ENCODE measurements around the gene CISD2.
A peak's percentile ranks its signal among the peaks of the same experiment; 100 is the strongest.

Gene CISD2

GRCh38 chr4:102827674-102828496, 40.9 kb upstream of the CISD2 start:
- FAIRE-seq (peak; percentile 98), DNase-seq (ENCODE audit: insufficient read length) (peak; percentile 56)
- peak; percentile 91 for TF ChIP-seq POLR2AphosphoS5 (IDR thresholded peaks at IDR 0.05; ENCODE audit: low read depth, low read length)
- no peak; the same call in 1 of the 2 replicates for TF ChIP-seq TAF1 (IDR thresholded peaks at IDR 0.05; ENCODE audit: borderline replicate concordance, low read depth, low read length)
- peak; percentile 74 for TF ChIP-seq POLR2A (IDR thresholded peaks at IDR 0.05; ENCODE audit: low read depth, low read length)

GRCh38 chr4:102828497-102828808, 40.3 kb upstream of the CISD2 start:
- FAIRE-seq (peak; percentile 24), DNase-seq (ENCODE audit: insufficient read length) (no peak)
- TF ChIP-seq TAF1 (IDR thresholded peaks at IDR 0.05; ENCODE audit: borderline replicate concordance, low read depth, low read length) (no peak), POLR2A (IDR thresholded peaks at IDR 0.05; ENCODE audit: low read depth, low read length) (no peak), POLR2AphosphoS5 (IDR thresholded peaks at IDR 0.05; ENCODE audit: low read depth, low read length) (peak; percentile 2; the same call in 1 of the 2 replicates)

- TF ChIP-seq POLR2AphosphoS5 (IDR thresholded peaks at IDR 0.05; ENCODE audit: low read depth, low read length) (no peak), POLR2A (IDR thresholded peaks at IDR 0.05; ENCODE audit: low read depth, low read length) (no peak), TAF1 (IDR thresholded peaks at IDR 0.05; ENCODE audit: borderline replicate concordance, low read depth, low read length) (no peak)
- DNase-seq (ENCODE audit: insufficient read length) (no peak), FAIRE-seq (no peak)
These were observed 39.0 kb upstream of the CISD2 start for GRCh38 chr4:102829803-102830202.

- DNase-seq (ENCODE audit: insufficient read length) (no peak), FAIRE-seq (no peak)
- TF ChIP-seq POLR2AphosphoS5 (IDR thresholded peaks at IDR 0.05; ENCODE audit: low read depth, low read length) (no peak), POLR2A (IDR thresholded peaks at IDR 0.05; ENCODE audit: low read depth, low read length) (no peak), TAF1 (IDR thresholded peaks at IDR 0.05; ENCODE audit: borderline replicate concordance, low read depth, low read length) (no peak)
These were observed 36.7 kb upstream of the CISD2 start for GRCh38 chr4:102832105-102832504.

- no peak for TF ChIP-seq POLR2AphosphoS5 (IDR thresholded peaks at IDR 0.05; ENCODE audit: low read depth, low read length)
- no peak for TF ChIP-seq TAF1 (IDR thresholded peaks at IDR 0.05; ENCODE audit: borderline replicate concordance, low read depth, low read length)
- TF ChIP-seq POLR2A (IDR thresholded peaks at IDR 0.05; ENCODE audit: low read depth, low read length), result no peak
- no peak for FAIRE-seq
- no peak for DNase-seq (ENCODE audit: insufficient read length)
These were observed 36.1 kb upstream of the CISD2 start for GRCh38 chr4:102832667-102833066.

GRCh38 chr4:102836596-102836995, 32.2 kb upstream of the CISD2 start:
- FAIRE-seq, result peak; percentile 9
- no peak for DNase-seq (ENCODE audit: insufficient read length)
- TF ChIP-seq POLR2AphosphoS5 (IDR thresholded peaks at IDR 0.05; ENCODE audit: low read depth, low read length) (no peak), POLR2A (IDR thresholded peaks at IDR 0.05; ENCODE audit: low read depth, low read length) (no peak), TAF1 (IDR thresholded peaks at IDR 0.05; ENCODE audit: borderline replicate concordance, low read depth, low read length) (no peak)

GRCh38 chr4:102842367-102842766, 26.4 kb upstream of the CISD2 start:
- FAIRE-seq (peak; percentile 44), DNase-seq (ENCODE audit: insufficient read length) (no peak)
- no peak for TF ChIP-seq TAF1 (IDR thresholded peaks at IDR 0.05; ENCODE audit: borderline replicate concordance, low read depth, low read length)
- TF ChIP-seq POLR2A (IDR thresholded peaks at IDR 0.05; ENCODE audit: low read depth, low read length), result no peak
- TF ChIP-seq POLR2AphosphoS5 (IDR thresholded peaks at IDR 0.05; ENCODE audit: low read depth, low read length), result no peak

GRCh38 chr4:102843273-102843672, 25.5 kb upstream of the CISD2 start:
- FAIRE-seq, result no peak
- TF ChIP-seq POLR2AphosphoS5 (IDR thresholded peaks at IDR 0.05; ENCODE audit: low read depth, low read length), result no peak
- TF ChIP-seq TAF1 (IDR thresholded peaks at IDR 0.05; ENCODE audit: borderline replicate concordance, low read depth, low read length), result no peak
- no peak for TF ChIP-seq POLR2A (IDR thresholded peaks at IDR 0.05; ENCODE audit: low read depth, low read length)
- no peak for DNase-seq (ENCODE audit: insufficient read length)

GRCh38 chr4:102843938-102844337, 24.9 kb upstream of the CISD2 start:
- FAIRE-seq (no peak), DNase-seq (ENCODE audit: insufficient read length) (no peak)
- no peak for TF ChIP-seq POLR2A (IDR thresholded peaks at IDR 0.05; ENCODE audit: low read depth, low read length)
- no peak for TF ChIP-seq POLR2AphosphoS5 (IDR thresholded peaks at IDR 0.05; ENCODE audit: low read depth, low read length)

- FAIRE-seq (peak; percentile 69), DNase-seq (ENCODE audit: insufficient read length) (no peak)
- no peak for TF ChIP-seq POLR2AphosphoS5 (IDR thresholded peaks at IDR 0.05; ENCODE audit: low read depth, low read length)
- no peak for TF ChIP-seq POLR2A (IDR thresholded peaks at IDR 0.05; ENCODE audit: low read depth, low read length)
- TF ChIP-seq TAF1 (IDR thresholded peaks at IDR 0.05; ENCODE audit: borderline replicate concordance, low read depth, low read length), result no peak
These were observed 21.1 kb upstream of the CISD2 start for GRCh38 chr4:102847687-102848086.

GRCh38 chr4:102849579-102850104, 19.1 kb upstream of the CISD2 start:
- no peak for DNase-seq (ENCODE audit: insufficient read length)
- FAIRE-seq, result peak; percentile 38
- TF ChIP-seq POLR2A (IDR thresholded peaks at IDR 0.05; ENCODE audit: low read depth, low read length), result no peak
- no peak for TF ChIP-seq POLR2AphosphoS5 (IDR thresholded peaks at IDR 0.05; ENCODE audit: low read depth, low read length)
- TF ChIP-seq TAF1 (IDR thresholded peaks at IDR 0.05; ENCODE audit: borderline replicate concordance, low read depth, low read length), result no peak

- FAIRE-seq, result no peak
- TF ChIP-seq TAF1 (IDR thresholded peaks at IDR 0.05; ENCODE audit: borderline replicate concordance, low read depth, low read length), result no peak
- no peak for TF ChIP-seq POLR2AphosphoS5 (IDR thresholded peaks at IDR 0.05; ENCODE audit: low read depth, low read length)
- no peak for TF ChIP-seq POLR2A (IDR thresholded peaks at IDR 0.05; ENCODE audit: low read depth, low read length)
- no peak for DNase-seq (ENCODE audit: insufficient read length)
These were observed 18.4 kb upstream of the CISD2 start for GRCh38 chr4:102850370-102850769.
